ENCODE data around the gene ZP4. TPM values are rescaled to one million over a fixed set of nuclear protein-coding genes. Genes with fewer than 3 reads are reported as not detected.

The ZP4 gene
- total RNA-seq, 4 donors from 2014 or later = not detected

- no peak overlapping the region for H3K4me3 ChIP-seq
- H3K27ac ChIP-seq (replicated peaks in 1 of 4) = no peak overlapping the region
- intact Hi-C loops (cut with DNase I) = no loop called here
- DNase-seq (ENCODE audit: extremely low spot score) = no peak
- no peaks in the 10 kb centered on the region for H3K27me3 ChIP-seq
- no peaks in the 10 kb centered on the region for H3K4me1 ChIP-seq
- no peaks in the 10 kb centered on the region for H3K9me3 ChIP-seq
- 88% methylated on average over 2 of the region's 2 CpGs for WGBS
- no peaks in the 10 kb centered on the region for H3K36me3 ChIP-seq
- TF ChIP-seq POLR2AphosphoS5 (IDR thresholded peaks at IDR 0.05) (no peak), EP300 (IDR thresholded peaks at IDR 0.05) (no peak), CTCF (IDR thresholded peaks at IDR 0.05) (no peak), POLR2A (IDR thresholded peaks at IDR 0.05; ENCODE audit: low read depth) (no peak)
These were observed 13.2 kb upstream of the ZP4 start for GRCh38 chr1:237903961-237904360.

GRCh38 chr1:237902960-237903743 is 12.4 kb upstream of the ZP4 start:
- 83% methylated on average over 4 of the region's 4 CpGs for WGBS
- no peak for TF ChIP-seq EP300 (IDR thresholded peaks at IDR 0.05)
- no peaks in the 10 kb centered on the region for H3K4me1 ChIP-seq
- H3K36me3 ChIP-seq = no peaks in the 10 kb centered on the region
- no peaks in the 10 kb centered on the region for H3K9me3 ChIP-seq
- intact Hi-C loops (cut with DNase I) = no loop called here
- DNase-seq (ENCODE audit: extremely low spot score) = peak; percentile 47
- no peak overlapping the region for H3K4me3 ChIP-seq
- H3K27ac ChIP-seq (replicated peaks in 1 of 4) = no peak overlapping the region
- H3K27me3 ChIP-seq = no peaks in the 10 kb centered on the region

GRCh38 chr1:237901299-237901934 is 10.7 kb upstream of the ZP4 start:
- intact Hi-C loops (cut with DNase I) = no loop called here
- 65% methylated on average over 5 of the region's 5 CpGs for whole genome bisulfite sequencing
- H3K27me3 ChIP-seq = no peaks in the 10 kb centered on the region
- H3K4me3 ChIP-seq = no peak overlapping the region
- peak; percentile 39 for DNase-seq (ENCODE audit: extremely low spot score)
- no peaks in the 10 kb centered on the region for H3K36me3 ChIP-seq
- no peaks in the 10 kb centered on the region for H3K4me1 ChIP-seq
- TF ChIP-seq POLR2AphosphoS5 (IDR thresholded peaks at IDR 0.05) (no peak), CTCF (IDR thresholded peaks at IDR 0.05) (peak in 1 of 3 experiments; percentile 24)
- H3K27ac ChIP-seq (replicated peaks in 1 of 4) = no peak overlapping the region
- H3K9me3 ChIP-seq = no peaks in the 10 kb centered on the region

- intact Hi-C loops (cut with DNase I) = no loop called here
- Histone ChIP-seq H3K4me1 (no peaks in the 10 kb centered on the region), H3K4me3 (no peak overlapping the region), H3K9me3 (no peaks in the 10 kb centered on the region), H3K36me3 (no peaks in the 10 kb centered on the region), H3K27ac (replicated peaks in 1 of 4) (no peak overlapping the region), H3K27me3 (no peaks in the 10 kb centered on the region)
- no peak for DNase-seq (ENCODE audit: extremely low spot score)
- TF ChIP-seq CTCF (IDR thresholded peaks at IDR 0.05) (no peak), EP300 (IDR thresholded peaks at IDR 0.05) (no peak), POLR2AphosphoS5 (IDR thresholded peaks at IDR 0.05) (no peak), POLR2A (IDR thresholded peaks at IDR 0.05; ENCODE audit: low read depth) (no peak)
These were observed 4.9 kb upstream of the ZP4 start for GRCh38 chr1:237895630-237896029.

GRCh38 chr1:237894131-237894530 is 3.4 kb upstream of the ZP4 start:
- no peak for TF ChIP-seq CTCF (IDR thresholded peaks at IDR 0.05)
- TF ChIP-seq EP300 (IDR thresholded peaks at IDR 0.05) = no peak
- no peak for TF ChIP-seq POLR2A (IDR thresholded peaks at IDR 0.05; ENCODE audit: low read depth)
- TF ChIP-seq POLR2AphosphoS5 (IDR thresholded peaks at IDR 0.05) = no peak
- Histone ChIP-seq H3K9me3 (no peaks in the 10 kb centered on the region), H3K4me1 (no peaks in the 10 kb centered on the region), H3K27ac (replicated peaks in 1 of 4) (no peak overlapping the region), H3K36me3 (no peaks in the 10 kb centered on the region), H3K27me3 (no peaks in the 10 kb centered on the region), H3K4me3 (no peak overlapping the region)
- WGBS = 93% methylated on average over 3 of the region's 3 CpGs
- intact Hi-C loops (cut with DNase I) = no loop called here
- no peak for DNase-seq (ENCODE audit: extremely low spot score)

All from esophagus muscularis mucosa (tissue), 4 donors.